ENCODE data around the gene GAL3ST1. TPM values are rescaled to one million over a fixed set of nuclear protein-coding genes. Genes with fewer than 3 reads are reported as not detected.

Gene GAL3ST1
- total RNA-seq, 4 donors from 2014 or later = 1.2 to 3.2 (median 1.9) TPM

GRCh38 chr22:30614268-30614667 lies 39.8 kb upstream of the GAL3ST1 start:
- H3K4me1 ChIP-seq = peaks cover 6 to 9% (median 9%) of the 10 kb centered on the region in 4 donors
- intact Hi-C loops (cut with DNase I) = no loop called here
- 93% methylated on average over 3 of the region's 7 CpGs for WGBS
- no peak for DNase-seq (ENCODE audit: extremely low spot score)
- peaks cover 13 to 83% (median 73%) of the 10 kb centered on the region in 4 donors for H3K36me3 ChIP-seq
- H3K27me3 ChIP-seq = no peaks in the 10 kb centered on the region
- H3K4me3 ChIP-seq = no peak overlapping the region
- no peak overlapping the region for H3K27ac ChIP-seq (replicated peaks in 1 of 4)
- TF ChIP-seq POLR2AphosphoS5 (IDR thresholded peaks at IDR 0.05) (no peak), EP300 (IDR thresholded peaks at IDR 0.05) (no peak), CTCF (IDR thresholded peaks at IDR 0.05) (no peak), POLR2A (IDR thresholded peaks at IDR 0.05; ENCODE audit: low read depth) (no peak)
- H3K9me3 ChIP-seq = no peaks in the 10 kb centered on the region

GRCh38 chr22:30612789-30613188 lies 38.3 kb upstream of the GAL3ST1 start:
- 90% methylated on average over 7 of the region's 8 CpGs for WGBS

GRCh38 chr22:30611197-30611596 lies 36.7 kb upstream of the GAL3ST1 start:
- WGBS = 93% methylated on average over 3 of the region's 3 CpGs
- peaks cover 0 to 56% (median 47%) of the 10 kb centered on the region in 4 donors for H3K36me3 ChIP-seq
- H3K9me3 ChIP-seq = no peaks in the 10 kb centered on the region
- H3K27me3 ChIP-seq = no peaks in the 10 kb centered on the region
- H3K27ac ChIP-seq (replicated peaks in 1 of 4) = no peak overlapping the region
- TF ChIP-seq POLR2A (IDR thresholded peaks at IDR 0.05; ENCODE audit: low read depth) = no peak
- TF ChIP-seq POLR2AphosphoS5 (IDR thresholded peaks at IDR 0.05) = no peak
- no peak for TF ChIP-seq CTCF (IDR thresholded peaks at IDR 0.05)
- no peak for TF ChIP-seq EP300 (IDR thresholded peaks at IDR 0.05)
- peaks cover 12 to 36% (median 34%) of the 10 kb centered on the region in 4 donors for H3K4me1 ChIP-seq
- DNase-seq (ENCODE audit: extremely low spot score) = no peak
- H3K4me3 ChIP-seq = no peak overlapping the region
- intact Hi-C loops (cut with DNase I) = no loop called here

More at GRCh38 chr22:30612789-30613188, 38.3 kb upstream of the GAL3ST1 start:
- no peaks in the 10 kb centered on the region for H3K27me3 ChIP-seq
- TF ChIP-seq POLR2AphosphoS5 (IDR thresholded peaks at IDR 0.05) = no peak
- TF ChIP-seq CTCF (IDR thresholded peaks at IDR 0.05) = no peak
- no peak for TF ChIP-seq EP300 (IDR thresholded peaks at IDR 0.05)
- no peak for TF ChIP-seq POLR2A (IDR thresholded peaks at IDR 0.05; ENCODE audit: low read depth)
- no peak overlapping the region for H3K27ac ChIP-seq (replicated peaks in 1 of 4)
- intact Hi-C loops (cut with DNase I) = no loop called here
- H3K9me3 ChIP-seq = no peaks in the 10 kb centered on the region
- DNase-seq (ENCODE audit: extremely low spot score) = no peak
- no peak overlapping the region for H3K4me3 ChIP-seq
- H3K36me3 ChIP-seq = peaks cover 4 to 70% (median 62%) of the 10 kb centered on the region in 4 donors
- peaks cover 6 to 24% (median 23%) of the 10 kb centered on the region in 4 donors for H3K4me1 ChIP-seq

GRCh38 chr22:30610299-30610698 lies 35.8 kb upstream of the GAL3ST1 start:
- DNase-seq (ENCODE audit: extremely low spot score) = no peak
- peaks cover 21 to 45% (median 42%) of the 10 kb centered on the region in 4 donors for H3K4me1 ChIP-seq
- peaks cover 0 to 50% (median 41%) of the 10 kb centered on the region in 4 donors for H3K36me3 ChIP-seq
- no peak overlapping the region for H3K27ac ChIP-seq (replicated peaks in 1 of 4)
- TF ChIP-seq EP300 (IDR thresholded peaks at IDR 0.05) = no peak
- TF ChIP-seq POLR2AphosphoS5 (IDR thresholded peaks at IDR 0.05) = peak in 1 of 2 donors; percentile 22
- no peaks in the 10 kb centered on the region for H3K27me3 ChIP-seq
- intact Hi-C loops (cut with DNase I) = no loop called here
- 70% methylated on average over 7 of the region's 7 CpGs for WGBS
- no peak overlapping the region for H3K4me3 ChIP-seq
- no peaks in the 10 kb centered on the region for H3K9me3 ChIP-seq

GRCh38 chr22:30609260-30610185 lies 35.1 kb upstream of the GAL3ST1 start:
- H3K27ac ChIP-seq (replicated peaks in 1 of 4) = peak overlapping the region; percentile 63 to 81 (median 77)

More at GRCh38 chr22:30609260-30610185, 35.1 kb upstream of the GAL3ST1 start:
- DNase-seq (ENCODE audit: extremely low spot score) = no peak
- Histone ChIP-seq H3K27me3 (no peaks in the 10 kb centered on the region), H3K36me3 (peaks cover 0 to 42% (median 34%) of the 10 kb centered on the region in 4 donors), H3K4me1 (peaks cover 24 to 48% (median 43%) of the 10 kb centered on the region in 4 donors), H3K9me3 (no peaks in the 10 kb centered on the region), H3K4me3 (peak overlapping the region in 2 of 4 donors; percentile 18 to 75)
- TF ChIP-seq POLR2A (IDR thresholded peaks at IDR 0.05; ENCODE audit: low read depth) = no peak
- TF ChIP-seq EP300 (IDR thresholded peaks at IDR 0.05) = no peak
- no peak for TF ChIP-seq CTCF (IDR thresholded peaks at IDR 0.05)
- peak; percentile 60 to 62 for TF ChIP-seq POLR2AphosphoS5 (IDR thresholded peaks at IDR 0.05)
- 60% methylated on average over 17 of the region's 17 CpGs for WGBS
- intact Hi-C loops (cut with DNase I) = no loop called here

Measured in esophagus muscularis mucosa (tissue), 4 donors.